ENCODE measurements around the gene FHIT.

GRCh38 chr3:59820352-59820934 lies 1430.8 kb downstream of the FHIT start:
- TF ChIP-seq CTCF (IDR thresholded peaks at IDR 0.05; ENCODE audit: low read depth, low read length, poor library complexity, severe bottlenecking) (no peak), EZH2phosphoT487 (IDR thresholded peaks at IDR 0.05; ENCODE audit: borderline replicate concordance, low read length) (no peak)
